NCI-H1436 (cell line): ENCODE data around the gene TENM3.

Experiments
- DNase-seq: peaks from one replicate; lab custom pipeline; 2025; lab: John Stamatoyannopoulos, UW

TENM3 gene

GRCh38 chr4:182738283-182739047 is 495.3 kb downstream of the TENM3 start:
- DNase-seq, result no peak

GRCh38 chr4:182740256-182740655 is 497.1 kb downstream of the TENM3 start:
- no peak for DNase-seq

GRCh38 chr4:182741054-182741453 is 497.9 kb downstream of the TENM3 start:
- DNase-seq, result no peak

DNA sequence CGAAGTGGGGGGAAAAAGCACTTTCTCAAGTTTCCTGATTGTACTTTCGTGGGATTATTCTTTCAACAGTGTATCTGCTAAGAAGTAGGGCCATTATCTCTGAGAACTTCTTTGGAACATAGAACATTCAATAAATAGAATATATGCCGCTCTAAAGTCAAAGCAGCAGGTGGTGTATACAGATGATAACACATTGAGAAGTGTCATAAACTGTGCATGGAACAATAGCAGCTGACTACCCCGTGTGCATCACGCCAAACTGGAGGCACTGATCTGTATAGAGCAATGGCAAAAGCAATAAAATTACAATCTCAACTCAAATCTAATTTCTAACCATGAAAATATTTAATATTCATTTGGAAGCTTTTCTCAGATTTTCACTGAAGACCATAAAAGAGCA is 498.7 kb downstream of the TENM3 start:
- DNase-seq, result peak; percentile 16

GRCh38 chr4:182743815-182744214 is 500.6 kb downstream of the TENM3 start:
- no peak for DNase-seq

DNA sequence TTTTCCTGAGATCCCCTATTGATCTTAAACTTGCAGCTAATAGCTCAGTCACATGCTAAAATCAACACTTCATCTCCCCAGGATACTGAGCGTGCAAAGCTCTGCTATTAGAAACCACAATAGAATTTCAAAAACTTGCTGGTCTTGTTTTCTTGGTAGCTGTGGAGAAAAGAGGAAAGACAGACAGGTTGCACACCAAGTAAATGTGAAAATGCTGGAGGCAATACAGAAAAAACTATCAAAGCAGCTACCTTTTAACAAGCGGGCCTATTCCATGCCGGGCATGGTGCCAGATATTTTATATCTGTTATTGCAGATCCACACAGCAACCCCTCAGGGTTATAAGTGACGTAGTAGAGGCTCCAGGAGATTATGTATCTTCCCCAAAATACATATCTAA is 502.0 kb downstream of the TENM3 start:
- peak; percentile 33 for DNase-seq

DNA sequence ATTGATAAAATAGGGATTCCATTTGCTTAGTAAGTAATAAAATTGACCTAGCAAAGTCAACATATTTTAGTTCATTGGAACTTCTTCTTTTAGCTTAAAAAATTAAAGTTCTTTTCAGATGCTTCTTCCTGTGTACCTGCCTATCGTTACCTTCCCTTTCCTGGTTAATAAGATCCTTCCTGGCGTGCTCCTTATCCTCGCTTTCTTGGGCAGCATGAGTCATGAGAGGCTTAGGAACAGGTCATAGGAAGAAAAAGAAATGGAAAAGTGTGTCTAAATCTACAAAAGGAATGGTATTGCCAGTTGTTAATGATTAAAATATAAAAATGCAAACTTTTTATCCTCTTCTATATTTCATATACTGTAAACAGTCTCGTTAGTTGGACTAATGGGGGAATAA is 503.7 kb downstream of the TENM3 start:
- no peak for DNase-seq

DNA sequence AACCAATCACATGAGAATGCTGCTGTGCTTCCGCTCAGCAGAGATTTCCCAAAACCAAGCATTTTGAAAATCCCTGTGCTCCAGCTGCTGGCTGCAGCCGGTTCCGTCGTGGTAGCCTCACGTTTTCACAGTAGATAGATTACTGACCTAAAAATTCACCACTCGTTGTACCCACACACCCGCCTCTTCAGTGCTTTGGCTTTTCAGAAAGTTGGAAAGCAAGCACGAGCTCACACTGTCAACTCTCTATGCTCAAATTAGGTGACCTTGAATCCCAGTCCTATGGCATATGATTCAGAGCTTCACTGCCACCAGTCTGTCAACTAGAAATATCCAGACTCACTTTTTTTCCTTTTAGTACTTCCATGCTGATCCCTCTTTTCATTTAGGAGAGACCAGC is 505.1 kb downstream of the TENM3 start:
- DNase-seq, result no peak

- no peak for DNase-seq
Observed at GRCh38 chr4:182748949-182749348, 505.7 kb downstream of the TENM3 start.

GRCh38 chr4:182749667-182750167 is 506.5 kb downstream of the TENM3 start:
- DNase-seq, result peak; percentile 83

DNA sequence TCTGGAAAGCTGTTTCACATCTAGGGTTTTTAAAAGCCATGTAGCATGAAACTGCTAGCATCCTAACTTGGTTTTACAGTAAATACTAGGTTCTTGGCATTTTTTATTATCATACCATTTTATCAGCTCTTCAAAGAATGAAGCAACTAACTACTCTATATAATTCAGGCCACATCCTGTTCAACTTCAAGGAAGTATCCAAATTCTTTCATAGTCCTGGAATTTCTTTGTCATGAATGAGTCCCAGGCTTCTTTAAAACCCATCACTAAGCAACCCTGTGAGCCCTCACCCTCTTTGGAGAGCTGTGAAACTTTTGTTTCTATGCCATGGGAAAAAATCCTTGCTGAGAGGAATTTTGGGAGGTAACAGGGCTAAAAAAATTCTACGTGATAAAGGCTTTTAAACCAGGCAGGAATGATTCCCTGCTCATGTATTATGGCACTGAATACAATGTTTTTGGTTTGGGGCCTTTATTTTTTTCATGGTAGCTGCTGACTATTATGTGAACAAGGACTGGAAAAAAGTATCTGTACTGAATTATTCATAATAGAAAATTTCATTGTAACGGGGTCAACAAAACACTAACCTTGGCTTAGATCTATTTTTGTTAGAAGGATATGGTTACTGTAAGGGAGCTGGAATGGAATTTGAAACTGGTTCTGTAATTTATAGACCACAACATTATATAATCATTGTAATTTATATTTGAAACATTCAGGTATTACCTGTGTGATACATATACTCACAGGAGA is 509.1 kb downstream of the TENM3 start:
- no peak for DNase-seq

GRCh38 chr4:182754895-182755294 is 511.7 kb downstream of the TENM3 start:
- no peak for DNase-seq

DNA sequence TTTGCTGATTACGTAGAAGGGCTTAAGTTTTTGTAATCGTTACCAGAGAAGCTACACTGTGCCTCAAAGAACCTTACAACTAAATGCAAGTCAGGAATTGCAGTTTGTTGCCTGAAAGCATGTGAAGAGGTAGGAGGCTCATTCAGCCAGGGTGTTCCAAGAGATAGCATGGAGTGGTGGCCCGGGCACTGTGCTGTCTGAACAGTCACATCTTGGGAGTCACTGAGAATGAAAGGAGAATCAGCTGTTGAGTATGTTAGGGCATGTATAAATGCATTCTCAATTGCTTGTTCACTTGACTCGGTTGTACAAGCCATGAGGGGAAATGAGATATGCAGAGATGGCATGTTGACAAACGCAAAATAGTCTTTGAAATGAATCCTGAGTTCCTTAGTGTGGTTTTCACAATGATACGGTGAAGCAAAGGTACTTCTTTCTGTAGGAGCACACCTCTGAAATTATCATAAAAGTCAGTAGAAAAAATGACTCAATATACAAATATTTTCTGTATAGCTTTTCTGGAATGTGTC is 513.0 kb downstream of the TENM3 start:
- no peak for DNase-seq

- DNase-seq, result no peak
Observed at GRCh38 chr4:182758273-182758672, 515.1 kb downstream of the TENM3 start.

GRCh38 chr4:182760551-182761043 is 517.4 kb downstream of the TENM3 start:
- no peak for DNase-seq

GRCh38 chr4:182764137-182764536 is 520.9 kb downstream of the TENM3 start:
- no peak for DNase-seq

DNA sequence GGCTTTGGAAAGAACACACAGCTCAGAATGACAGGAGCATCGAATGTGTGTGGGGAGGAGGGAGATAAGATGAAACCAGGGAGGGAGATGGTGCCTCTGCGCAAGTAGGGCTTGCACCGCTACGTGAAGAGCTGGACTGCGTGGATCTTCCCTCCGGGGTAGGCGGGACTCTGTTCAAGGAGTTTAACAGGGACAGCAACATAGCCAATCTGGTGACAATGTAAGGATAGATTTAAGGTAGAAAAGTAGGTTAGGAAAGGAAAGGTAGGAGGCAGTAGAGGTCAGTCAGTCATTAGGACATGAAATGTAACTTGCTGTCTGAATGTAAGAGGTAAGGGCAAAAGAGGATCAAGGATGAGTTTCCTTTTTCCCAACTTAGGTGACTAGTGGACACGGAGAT is 521.4 kb downstream of the TENM3 start:
- DNase-seq, result no peak

- no peak for DNase-seq
Observed at GRCh38 chr4:182765987-182766856, 523.0 kb downstream of the TENM3 start.

DNA sequence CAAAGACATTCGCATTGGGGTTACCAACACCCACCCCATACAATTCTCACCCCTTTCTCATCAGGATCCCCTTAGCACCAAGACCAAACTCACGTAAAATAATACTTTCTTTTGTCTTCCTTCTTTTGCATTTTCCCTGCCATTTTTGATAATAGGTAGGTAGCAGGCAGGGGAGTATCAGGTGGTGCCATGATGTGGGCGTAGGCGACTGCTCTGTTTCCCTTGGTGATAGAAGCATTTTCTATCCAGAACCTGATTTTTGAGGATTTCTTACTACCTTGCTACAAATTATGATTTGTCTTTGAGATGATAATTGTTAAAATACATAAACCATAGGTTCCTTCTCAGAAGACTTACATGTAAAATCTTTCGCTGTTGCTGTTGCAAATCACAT is 523.7 kb downstream of the TENM3 start:
- no peak for DNase-seq

DNA sequence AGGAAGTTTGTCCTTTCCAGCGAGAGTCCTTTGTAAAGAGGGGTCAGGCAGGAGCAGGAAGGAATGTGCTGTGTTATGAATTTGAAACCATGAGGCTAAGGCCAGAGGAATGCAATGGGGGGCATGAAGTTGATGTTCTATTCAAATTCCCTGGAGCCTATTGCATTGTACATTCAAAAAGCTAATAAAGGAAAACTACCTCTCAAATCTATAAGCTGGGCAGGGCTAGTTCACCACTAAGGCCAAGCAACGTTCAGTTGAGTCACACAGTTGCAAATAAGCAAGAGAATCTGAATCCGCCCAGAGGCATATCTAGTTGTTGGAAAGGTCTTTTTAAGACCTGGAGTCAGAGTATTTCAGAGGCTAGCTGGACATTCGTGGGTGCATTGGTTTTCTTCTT is 525.6 kb downstream of the TENM3 start:
- DNase-seq, result no peak

- no peak for DNase-seq
Observed at GRCh38 chr4:182770259-182770995, 527.2 kb downstream of the TENM3 start.
